Neural progenitor cell (in vitro differentiated cells): Measurements from ENCODE around the gene EIF3A.

Experiments
- EZH2phosphoT487 ChIP-seq: fragments of 200-600 bp; sonication (generic); IDR thresholded peaks from 2 replicates; pipeline ENCODE4 v1.6.1; 2017; ENCODE audit warnings: antibody characterized with exemption
- TF ChIP-seq, protein P1 (sequence below): fragments of 200-600 bp; sonication (generic); IDR thresholded peaks from 2 replicates; pipeline ENCODE4 v1.5.1; 2017; ENCODE audit warnings: antibody characterized with exemption, mild to moderate bottlenecking

GRCh38 chr10:119003572-119004289 lies 76.9 kb downstream of the EIF3A start:
- TF ChIP-seq, protein P1, sequence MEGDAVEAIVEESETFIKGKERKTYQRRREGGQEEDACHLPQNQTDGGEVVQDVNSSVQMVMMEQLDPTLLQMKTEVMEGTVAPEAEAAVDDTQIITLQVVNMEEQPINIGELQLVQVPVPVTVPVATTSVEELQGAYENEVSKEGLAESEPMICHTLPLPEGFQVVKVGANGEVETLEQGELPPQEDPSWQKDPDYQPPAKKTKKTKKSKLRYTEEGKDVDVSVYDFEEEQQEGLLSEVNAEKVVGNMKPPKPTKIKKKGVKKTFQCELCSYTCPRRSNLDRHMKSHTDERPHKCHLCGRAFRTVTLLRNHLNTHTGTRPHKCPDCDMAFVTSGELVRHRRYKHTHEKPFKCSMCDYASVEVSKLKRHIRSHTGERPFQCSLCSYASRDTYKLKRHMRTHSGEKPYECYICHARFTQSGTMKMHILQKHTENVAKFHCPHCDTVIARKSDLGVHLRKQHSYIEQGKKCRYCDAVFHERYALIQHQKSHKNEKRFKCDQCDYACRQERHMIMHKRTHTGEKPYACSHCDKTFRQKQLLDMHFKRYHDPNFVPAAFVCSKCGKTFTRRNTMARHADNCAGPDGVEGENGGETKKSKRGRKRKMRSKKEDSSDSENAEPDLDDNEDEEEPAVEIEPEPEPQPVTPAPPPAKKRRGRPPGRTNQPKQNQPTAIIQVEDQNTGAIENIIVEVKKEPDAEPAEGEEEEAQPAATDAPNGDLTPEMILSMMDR = no peak
- no peak for TF ChIP-seq EZH2phosphoT487
